ENCODE data around the gene ARHGAP24. TPM values are rescaled to one million over a fixed set of nuclear protein-coding genes. Genes with fewer than 3 reads are reported as not detected.

Gene ARHGAP24
- total and polyA plus RNA-seq, 8 donors, result 22.0 to 35.0 (median 25.8) TPM

DNA sequence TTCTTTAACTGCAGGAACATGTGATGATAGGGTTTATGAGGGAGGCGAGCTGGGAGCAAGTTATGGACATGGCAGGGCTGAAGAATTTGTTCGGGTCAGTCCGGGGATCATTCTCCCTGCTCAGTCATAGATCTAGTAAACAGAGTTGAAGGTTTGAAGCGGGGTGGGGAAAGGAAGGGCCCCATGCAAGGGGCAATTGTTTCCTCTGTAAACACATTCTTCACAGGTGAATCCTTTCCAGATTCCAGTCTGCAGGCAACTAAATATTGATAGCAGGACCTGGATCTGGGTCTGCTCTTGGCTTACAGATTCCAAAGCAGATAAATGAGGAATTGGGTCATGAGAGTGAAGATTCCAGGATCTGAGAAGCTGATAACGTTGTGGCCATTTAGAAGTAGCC is 44.3 kb upstream of the ARHGAP24 start:
- no peaks in the 10 kb centered on the region for H3K36me3 ChIP-seq
- H3K9me3 ChIP-seq, result no peaks in the 10 kb centered on the region
- H3K27me3 ChIP-seq, result no peaks in the 10 kb centered on the region
- H3K27ac ChIP-seq, result no peak overlapping the region
- TF ChIP-seq, protein P1, sequence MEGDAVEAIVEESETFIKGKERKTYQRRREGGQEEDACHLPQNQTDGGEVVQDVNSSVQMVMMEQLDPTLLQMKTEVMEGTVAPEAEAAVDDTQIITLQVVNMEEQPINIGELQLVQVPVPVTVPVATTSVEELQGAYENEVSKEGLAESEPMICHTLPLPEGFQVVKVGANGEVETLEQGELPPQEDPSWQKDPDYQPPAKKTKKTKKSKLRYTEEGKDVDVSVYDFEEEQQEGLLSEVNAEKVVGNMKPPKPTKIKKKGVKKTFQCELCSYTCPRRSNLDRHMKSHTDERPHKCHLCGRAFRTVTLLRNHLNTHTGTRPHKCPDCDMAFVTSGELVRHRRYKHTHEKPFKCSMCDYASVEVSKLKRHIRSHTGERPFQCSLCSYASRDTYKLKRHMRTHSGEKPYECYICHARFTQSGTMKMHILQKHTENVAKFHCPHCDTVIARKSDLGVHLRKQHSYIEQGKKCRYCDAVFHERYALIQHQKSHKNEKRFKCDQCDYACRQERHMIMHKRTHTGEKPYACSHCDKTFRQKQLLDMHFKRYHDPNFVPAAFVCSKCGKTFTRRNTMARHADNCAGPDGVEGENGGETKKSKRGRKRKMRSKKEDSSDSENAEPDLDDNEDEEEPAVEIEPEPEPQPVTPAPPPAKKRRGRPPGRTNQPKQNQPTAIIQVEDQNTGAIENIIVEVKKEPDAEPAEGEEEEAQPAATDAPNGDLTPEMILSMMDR (IDR thresholded peaks at IDR 0.05), result no peak
- DNase-seq, result no peak
- H3K4me3 ChIP-seq, result no peak overlapping the region
- ATAC-seq, result no peak
- intact Hi-C loops (cut with DNase I), result no loop called here
- no peaks in the 10 kb centered on the region for H3K4me1 ChIP-seq

GRCh38 chr4:85431156-85431555 is 43.8 kb upstream of the ARHGAP24 start:
- H3K27ac ChIP-seq, result no peak overlapping the region
- TF ChIP-seq, protein P1 (IDR thresholded peaks at IDR 0.05), result no peak
- ATAC-seq (no peak), DNase-seq (no peak)
- H3K9me3 ChIP-seq, result no peaks in the 10 kb centered on the region
- no peaks in the 10 kb centered on the region for H3K36me3 ChIP-seq
- H3K4me1 ChIP-seq, result no peaks in the 10 kb centered on the region
- H3K4me3 ChIP-seq, result no peak overlapping the region
- H3K27me3 ChIP-seq, result no peaks in the 10 kb centered on the region
- intact Hi-C loops (cut with DNase I), result no loop called here

- DNase-seq, result no peak
- no peaks in the 10 kb centered on the region for H3K27me3 ChIP-seq
- TF ChIP-seq, protein P1 (IDR thresholded peaks at IDR 0.05), result no peak
- H3K36me3 ChIP-seq, result no peaks in the 10 kb centered on the region
- no peak overlapping the region for H3K4me3 ChIP-seq
- intact Hi-C loops (cut with DNase I), result no loop called here
- no peak for ATAC-seq
- H3K9me3 ChIP-seq, result no peaks in the 10 kb centered on the region
- no peaks in the 10 kb centered on the region for H3K4me1 ChIP-seq
- H3K27ac ChIP-seq, result no peak overlapping the region
Measured at GRCh38 chr4:85431881-85432485, 43.0 kb upstream of the ARHGAP24 start.

DNA sequence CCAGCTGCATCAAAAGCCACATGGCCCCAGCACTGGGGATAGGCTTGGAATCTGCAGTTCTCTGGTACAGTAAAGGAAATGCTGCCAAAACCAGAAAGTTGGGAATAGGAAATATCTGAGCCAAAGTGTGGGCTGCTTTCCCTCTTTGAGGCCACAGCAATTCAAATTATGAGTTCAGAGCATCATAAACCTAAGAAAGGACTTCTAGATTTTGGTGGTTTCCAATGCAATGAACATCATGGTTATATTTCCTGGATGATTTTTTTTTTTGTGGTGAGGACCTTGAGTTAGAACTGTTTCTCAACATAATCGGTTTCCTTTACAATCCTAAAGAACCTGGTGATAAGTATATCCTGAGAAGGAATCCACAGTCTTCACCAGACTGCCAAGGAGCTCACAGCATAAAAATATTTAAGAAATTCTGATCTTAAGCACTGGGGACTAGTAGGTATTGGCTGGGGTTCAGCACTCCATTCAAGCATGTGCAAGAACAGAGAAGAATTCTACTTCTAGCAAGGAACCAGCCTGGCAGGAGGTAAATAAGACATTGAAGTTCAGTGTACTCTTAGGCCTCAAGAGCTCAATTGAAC is 29.8 kb upstream of the ARHGAP24 start:
- no peak overlapping the region for H3K27ac ChIP-seq
- TF ChIP-seq, protein P1 (IDR thresholded peaks at IDR 0.05), result no peak
- intact Hi-C loops (cut with DNase I), result no loop called here
- no peak overlapping the region for H3K4me3 ChIP-seq
- H3K9me3 ChIP-seq, result no peaks in the 10 kb centered on the region
- DNase-seq, result peak in 1 of 4 donors; percentile 40
- no peaks in the 10 kb centered on the region for H3K36me3 ChIP-seq
- no peaks in the 10 kb centered on the region for H3K4me1 ChIP-seq
- ATAC-seq, result peak; percentile 96
- no peaks in the 10 kb centered on the region for H3K27me3 ChIP-seq

- no peaks in the 10 kb centered on the region for H3K4me1 ChIP-seq
- H3K27ac ChIP-seq, result no peak overlapping the region
- TF ChIP-seq, protein P1 (IDR thresholded peaks at IDR 0.05), result no peak
- no peaks in the 10 kb centered on the region for H3K36me3 ChIP-seq
- H3K27me3 ChIP-seq, result no peaks in the 10 kb centered on the region
- H3K9me3 ChIP-seq, result no peaks in the 10 kb centered on the region
- intact Hi-C loops (cut with DNase I), result no loop called here
- no peak for DNase-seq
- no peak overlapping the region for H3K4me3 ChIP-seq
- ATAC-seq, result no peak
Measured at GRCh38 chr4:85446141-85446861, 28.6 kb upstream of the ARHGAP24 start.
